SIG-M5 treated with dmso at 0.1 percent for 504 hours (cell line): ENCODE measurements around the gene RHOBTB3.

ENCODE experiments used
- DNase-seq: peaks from one replicate; lab custom pipeline; 2025; ENCODE audit not compliant: unreplicated experiment; lab: John Stamatoyannopoulos, UW

Gene RHOBTB3

GRCh38 chr5:95731571-95732554, 727 bp downstream of the RHOBTB3 start:
- DNase-seq: peak; percentile 35

- no peak for DNase-seq
These were observed 2.0 kb downstream of the RHOBTB3 start for GRCh38 chr5:95733107-95733665.

- no peak for DNase-seq
These were observed 3.1 kb downstream of the RHOBTB3 start for GRCh38 chr5:95734187-95734586.

GRCh38 chr5:95734906-95735305, 3.8 kb downstream of the RHOBTB3 start:
- no peak for DNase-seq

- DNase-seq: no peak
These were observed 4.3 kb downstream of the RHOBTB3 start for GRCh38 chr5:95735406-95735805.

GRCh38 chr5:95738072-95738471, 6.9 kb downstream of the RHOBTB3 start:
- peak; percentile 67 for DNase-seq

- no peak for DNase-seq
These were observed 7.7 kb downstream of the RHOBTB3 start for GRCh38 chr5:95738834-95739233.

- DNase-seq: no peak
These were observed 8.7 kb downstream of the RHOBTB3 start for GRCh38 chr5:95739857-95740256.

GRCh38 chr5:95741458-95741857, 10.3 kb downstream of the RHOBTB3 start:
- no peak for DNase-seq

GRCh38 chr5:95743232-95743631, 12.1 kb downstream of the RHOBTB3 start:
- no peak for DNase-seq

GRCh38 chr5:95743877-95744276, 12.7 kb downstream of the RHOBTB3 start:
- no peak for DNase-seq

- DNase-seq: no peak
These were observed 15.1 kb downstream of the RHOBTB3 start for GRCh38 chr5:95746194-95746593.

- no peak for DNase-seq
These were observed 15.9 kb downstream of the RHOBTB3 start for GRCh38 chr5:95746722-95747679.

- DNase-seq: no peak
These were observed 17.0 kb downstream of the RHOBTB3 start for GRCh38 chr5:95748133-95748532.

- DNase-seq: no peak
These were observed 23.4 kb downstream of the RHOBTB3 start for GRCh38 chr5:95754545-95754944.

GRCh38 chr5:95759005-95759404, 27.9 kb downstream of the RHOBTB3 start:
- DNase-seq: no peak

- peak; percentile 16 for DNase-seq
These were observed 28.5 kb downstream of the RHOBTB3 start for GRCh38 chr5:95759634-95760033.

- DNase-seq: peak; percentile 88
These were observed 29.4 kb downstream of the RHOBTB3 start for GRCh38 chr5:95760273-95761191.

GRCh38 chr5:95761771-95762651, 30.9 kb downstream of the RHOBTB3 start:
- DNase-seq: no peak
